GM19023 (cell line): ENCODE measurements around the gene F13B.
"Not testable (repeated sequence)": the region's sequence is repeated elsewhere in the genome, so short reads cannot be mapped to it uniquely, and the experiment has no call there.

ENCODE experiments used
- ATAC-seq: cut with Tn5 transposase; IDR thresholded peaks from one replicate; pipeline ENCODE4 v1.9.1; 2021; ENCODE audit warnings: mild to moderate bottlenecking, moderate library complexity; ENCODE audit not compliant: unreplicated experiment

Gene F13B

DNA sequence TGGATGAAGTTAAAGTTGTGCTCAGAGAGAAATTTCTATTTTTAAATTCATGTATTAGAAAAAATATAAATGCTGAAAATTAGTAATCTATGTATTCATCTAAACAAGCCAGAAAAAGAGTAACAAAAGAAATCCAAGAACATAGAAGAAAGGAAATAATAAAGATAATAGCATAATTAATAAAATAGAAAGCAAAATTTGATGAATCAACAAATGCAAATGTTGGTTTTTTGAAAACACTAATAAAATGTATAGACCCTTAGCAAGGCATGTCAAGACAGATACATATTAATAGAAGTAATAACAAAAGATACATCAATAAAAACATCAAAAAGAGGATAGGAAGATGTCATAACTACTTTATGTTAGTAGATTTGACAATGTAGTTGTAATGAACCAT is 18.0 kb downstream of the F13B start:
- ATAC-seq: no peak

DNA sequence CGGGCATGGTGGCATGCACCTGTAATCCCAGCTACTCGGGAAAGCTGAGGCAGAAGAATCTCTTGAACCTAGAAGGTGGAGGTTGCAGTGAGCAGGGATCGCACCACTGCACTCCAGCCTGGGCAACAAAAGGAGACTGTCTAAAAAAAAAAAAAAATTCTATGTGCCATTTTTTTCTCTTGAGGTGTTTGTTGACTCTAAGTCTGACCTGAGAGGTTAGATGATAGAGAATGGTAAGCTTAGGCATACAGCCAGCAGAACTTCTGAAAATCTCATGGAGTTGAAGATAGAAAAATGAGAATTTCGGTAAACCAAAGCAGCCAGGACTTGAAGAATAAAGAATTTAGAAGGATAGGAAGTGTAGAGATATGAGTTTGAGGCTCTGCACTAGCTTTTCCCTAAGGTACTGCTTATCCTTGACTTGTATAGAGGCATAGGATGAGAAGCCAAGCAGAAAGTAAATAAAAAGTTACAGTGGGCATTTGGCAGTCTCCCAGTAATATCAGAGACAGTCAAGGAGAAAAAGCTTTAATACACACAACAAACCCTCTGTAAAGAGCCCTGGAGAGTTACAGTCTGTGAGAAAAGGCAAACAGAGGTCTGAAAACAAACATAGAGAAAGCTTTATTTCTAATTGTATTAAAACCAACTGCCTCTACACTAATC is 24.3 kb downstream of the F13B start:
- ATAC-seq: no peak

DNA sequence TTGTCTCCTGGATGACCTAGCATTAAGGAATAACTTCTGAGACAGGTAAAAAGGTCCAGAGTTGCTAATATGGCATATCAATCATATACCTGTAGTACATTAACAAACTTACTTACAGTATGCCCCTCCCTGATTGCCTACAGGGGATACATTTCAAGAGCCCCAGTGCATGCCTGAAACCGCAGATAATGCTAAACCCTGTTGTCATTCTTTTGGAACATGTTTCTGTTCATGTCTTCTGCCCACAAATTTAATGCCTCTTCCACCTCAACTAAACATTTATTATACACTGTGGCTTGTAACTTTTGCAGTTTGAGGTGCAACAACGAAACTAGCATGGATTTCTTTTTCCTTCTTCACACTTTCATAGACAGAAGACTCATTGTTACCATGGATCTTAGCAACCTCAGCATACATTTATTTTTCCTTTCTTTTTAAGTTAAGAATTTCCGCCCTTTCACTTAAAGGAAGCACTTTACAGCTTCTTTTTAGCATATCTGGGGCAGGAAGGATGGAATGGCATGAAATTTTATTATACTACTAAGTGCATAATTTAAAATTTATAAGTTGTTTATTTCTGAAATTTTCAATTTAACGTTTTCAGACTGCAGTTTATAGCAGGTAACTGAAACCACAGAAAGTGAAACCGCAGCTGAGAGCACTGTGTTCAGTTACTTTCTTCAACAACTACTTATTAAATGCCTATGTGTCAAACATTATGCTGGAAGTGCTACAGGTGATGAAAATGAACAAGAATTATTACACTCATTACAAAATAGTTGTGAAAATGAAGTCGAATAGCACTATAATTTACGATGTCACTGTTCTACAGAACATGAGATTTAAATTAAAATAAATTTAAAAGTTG is 25.3 kb downstream of the F13B start:
- ATAC-seq: no peak

DNA sequence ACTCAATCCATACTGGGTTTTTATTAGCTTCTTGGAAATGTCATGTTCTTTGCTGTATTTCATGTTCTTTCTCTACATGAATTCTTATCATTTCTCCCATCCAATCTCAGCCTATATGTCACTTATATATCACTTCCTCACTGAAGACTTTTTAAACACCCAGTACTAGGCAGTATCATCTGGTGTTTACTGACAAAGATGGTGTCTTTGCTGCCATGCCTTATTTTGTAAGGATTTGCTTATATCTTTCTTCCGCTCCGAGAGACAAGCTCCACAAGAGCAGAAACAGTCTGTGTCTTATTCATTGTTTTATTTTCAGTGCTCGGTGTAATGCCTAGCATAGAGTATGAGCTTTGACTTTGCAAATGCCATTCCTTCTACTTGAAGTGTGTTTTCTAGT is 30.2 kb downstream of the F13B start:
- ATAC-seq: no peak

DNA sequence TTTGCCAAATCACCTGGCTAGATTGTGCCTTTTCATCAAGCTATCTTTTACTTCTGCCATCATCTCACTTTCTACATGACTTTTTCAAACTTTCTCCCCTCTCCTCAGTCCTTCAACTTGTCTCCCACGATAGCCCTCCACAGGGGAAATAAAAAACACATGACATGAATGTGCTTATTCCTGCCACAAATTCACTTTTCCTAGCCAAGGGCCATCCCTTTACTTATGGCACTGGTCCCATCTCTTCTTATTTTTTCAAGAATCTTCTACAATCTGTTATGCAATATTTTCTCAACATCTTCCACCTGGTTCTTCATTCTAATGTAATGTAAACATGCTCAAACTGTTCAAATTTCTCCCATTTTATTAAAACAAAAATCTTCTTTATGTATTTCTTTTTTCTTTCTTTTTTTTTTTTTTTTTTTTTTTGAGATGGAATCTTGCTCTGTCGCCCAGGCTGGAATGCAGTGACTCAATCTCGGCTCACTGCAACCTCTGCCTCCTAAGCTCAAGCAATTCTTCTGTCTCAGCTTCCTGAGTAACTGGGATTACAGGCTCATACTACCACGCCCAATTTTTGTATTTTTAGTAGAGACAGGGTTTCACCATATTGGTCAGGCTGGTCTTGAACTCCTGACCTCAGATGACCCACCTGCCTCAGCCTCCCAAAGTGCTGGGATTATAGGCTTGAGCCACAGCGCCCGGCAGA is 32.3 kb downstream of the F13B start:
- ATAC-seq: not testable (repeated sequence)

DNA sequence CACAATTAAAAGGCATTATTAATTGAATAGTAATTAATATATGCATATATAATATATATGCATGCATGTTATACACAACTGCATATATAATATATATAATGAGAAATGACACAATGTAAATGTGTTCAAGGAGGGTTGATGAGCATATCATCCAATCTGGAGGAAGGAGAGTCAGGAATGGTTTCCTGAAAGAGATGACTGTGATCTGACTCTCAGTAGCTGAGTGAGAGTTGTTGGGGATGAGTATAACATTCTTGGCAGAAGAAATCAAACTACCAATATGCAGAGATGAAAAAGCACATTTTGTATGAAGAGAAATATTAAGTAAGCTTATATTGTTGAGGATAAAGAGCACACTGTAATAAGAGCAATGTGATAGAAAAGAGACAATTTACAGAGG is 37.3 kb downstream of the F13B start:
- ATAC-seq: no peak

DNA sequence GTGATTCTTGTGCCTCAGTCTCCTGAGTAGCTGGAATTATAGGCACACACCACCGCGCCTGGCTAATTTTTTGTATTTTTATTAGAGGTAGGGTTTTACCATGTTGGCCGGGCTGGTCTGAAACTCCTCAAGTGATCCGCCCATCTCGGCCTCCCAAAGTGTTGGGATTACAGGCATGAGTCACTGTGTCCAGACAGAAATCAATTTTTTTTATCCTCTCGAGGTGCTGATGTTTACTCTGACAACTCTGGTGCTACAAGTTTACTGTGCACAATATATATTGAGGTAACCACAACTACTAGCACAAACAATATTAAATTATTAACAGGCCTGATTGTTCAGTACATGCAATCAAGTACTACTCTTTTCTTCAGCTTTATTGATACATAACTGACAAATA is 39.7 kb downstream of the F13B start:
- no peak for ATAC-seq

DNA sequence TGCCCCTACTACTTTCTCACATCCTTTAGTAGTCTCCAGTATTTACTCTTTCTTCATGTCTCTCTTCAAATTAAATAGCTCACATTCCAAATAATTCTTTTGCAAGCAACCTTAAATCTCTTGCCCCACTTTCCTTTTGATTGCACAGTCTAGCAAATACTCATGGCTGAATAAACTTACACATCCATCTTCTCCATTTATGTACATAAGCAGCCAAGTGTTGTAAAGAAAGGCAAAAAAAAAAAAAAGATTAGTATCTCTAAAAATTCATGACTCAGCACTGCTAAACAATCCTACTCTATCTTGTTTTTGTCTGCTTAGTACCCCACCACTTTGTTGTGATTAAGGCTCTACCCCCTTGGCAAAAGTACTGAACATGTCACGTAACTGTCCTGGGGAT is 42.6 kb downstream of the F13B start:
- ATAC-seq: no peak

DNA sequence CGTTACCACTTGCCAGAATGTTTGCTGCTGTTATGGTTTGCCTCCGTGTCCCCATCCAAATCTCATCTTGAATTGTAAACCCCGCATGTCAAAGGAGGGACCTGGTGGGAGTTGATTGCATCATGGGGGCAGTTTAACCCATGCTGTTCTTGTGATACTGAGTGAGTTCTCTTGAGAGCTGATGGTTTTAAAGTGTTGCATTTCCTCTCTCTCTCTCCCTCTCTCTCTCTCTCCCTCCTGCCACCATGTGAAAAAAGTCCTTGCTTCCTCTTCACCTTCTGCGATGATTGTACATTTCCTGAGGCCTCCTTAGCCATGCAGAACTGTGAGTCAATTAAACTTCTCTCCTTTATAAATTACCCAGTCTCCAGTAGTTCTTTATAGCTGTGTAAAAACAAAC is 45.3 kb downstream of the F13B start:
- no peak for ATAC-seq

DNA sequence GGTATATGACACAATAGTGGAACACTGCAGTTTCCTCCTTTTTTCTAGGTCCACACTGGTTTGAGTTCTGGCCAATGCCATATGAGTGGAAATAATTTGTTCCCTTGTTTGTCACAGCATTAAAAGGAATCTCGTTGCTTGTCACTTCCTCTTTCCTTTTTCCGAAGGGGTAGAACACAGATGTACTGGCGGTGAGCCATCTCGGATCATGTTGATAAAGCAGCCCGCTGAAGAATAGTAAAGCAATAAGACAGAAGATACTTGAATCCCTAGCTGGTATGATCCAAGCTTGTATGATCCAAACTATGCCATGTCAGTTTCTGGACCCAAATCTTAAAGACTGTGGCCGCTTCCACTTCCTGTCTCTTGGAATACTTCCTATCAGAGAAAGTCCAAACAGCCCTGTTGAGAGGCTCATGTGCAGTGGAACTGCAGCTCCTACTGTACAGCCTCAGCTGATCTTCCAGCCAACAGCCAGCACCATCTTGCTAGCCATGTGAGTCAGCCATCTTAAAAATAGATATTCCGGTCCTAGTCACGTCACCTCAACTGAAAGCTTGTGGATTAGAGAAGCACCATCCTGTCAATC is 49.4 kb downstream of the F13B start:
- ATAC-seq: no peak

DNA sequence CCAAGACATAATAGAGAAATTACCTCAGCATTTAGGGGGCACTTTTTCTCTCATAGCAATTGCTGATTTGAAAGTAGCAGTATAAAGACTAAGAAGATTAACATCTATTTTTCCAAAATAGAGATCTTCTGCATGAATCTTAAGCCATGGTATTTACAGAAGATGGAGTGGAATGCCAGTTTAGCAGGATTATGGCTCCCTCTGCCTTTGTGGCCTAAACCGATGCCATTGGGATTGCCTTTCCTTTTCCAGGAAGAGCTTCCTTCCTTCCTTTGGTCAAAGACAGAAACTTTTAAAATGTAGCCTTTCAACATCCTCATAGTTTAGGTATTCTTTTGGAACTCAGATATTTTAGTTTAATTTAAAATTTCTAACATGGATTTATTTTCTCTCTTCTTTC is 50.3 kb downstream of the F13B start:
- ATAC-seq: no peak

DNA sequence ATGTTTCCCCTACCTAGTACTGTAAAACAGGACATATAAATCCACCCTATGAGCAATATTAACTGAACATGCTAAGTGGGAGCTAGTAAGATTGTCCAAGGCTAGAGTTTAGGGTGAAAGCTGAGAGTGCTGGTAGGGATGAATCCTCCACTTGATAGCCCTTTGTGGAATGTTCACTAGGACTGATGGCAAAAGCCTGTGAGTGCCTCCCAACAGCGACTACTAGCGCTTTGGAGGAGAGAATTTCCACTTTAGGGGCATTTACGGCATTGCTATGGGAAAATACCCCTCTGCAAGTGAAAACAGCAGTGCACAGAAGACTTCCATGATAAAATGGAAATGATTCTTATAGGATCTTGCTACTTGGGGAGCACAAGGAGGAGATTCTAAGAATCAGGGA is 53.8 kb downstream of the F13B start:
- no peak for ATAC-seq

DNA sequence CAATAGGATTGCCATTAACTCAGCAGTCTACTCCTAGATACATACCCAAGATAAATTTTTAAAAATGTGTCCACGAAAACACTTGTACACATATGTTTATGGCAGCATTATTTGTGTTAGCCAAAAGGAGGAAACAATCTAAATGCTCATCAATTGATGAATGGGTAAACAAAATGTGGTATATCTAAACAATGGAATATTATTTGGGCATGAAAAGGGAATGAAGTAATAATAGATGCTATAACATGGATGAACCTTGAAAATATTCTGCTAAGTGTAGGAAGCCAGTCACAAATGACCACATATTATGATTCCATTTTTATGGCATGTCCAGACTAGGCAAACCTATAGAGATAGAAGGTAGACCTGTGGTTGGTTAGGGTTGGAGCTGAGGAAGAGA is 55.4 kb downstream of the F13B start:
- ATAC-seq: no peak

DNA sequence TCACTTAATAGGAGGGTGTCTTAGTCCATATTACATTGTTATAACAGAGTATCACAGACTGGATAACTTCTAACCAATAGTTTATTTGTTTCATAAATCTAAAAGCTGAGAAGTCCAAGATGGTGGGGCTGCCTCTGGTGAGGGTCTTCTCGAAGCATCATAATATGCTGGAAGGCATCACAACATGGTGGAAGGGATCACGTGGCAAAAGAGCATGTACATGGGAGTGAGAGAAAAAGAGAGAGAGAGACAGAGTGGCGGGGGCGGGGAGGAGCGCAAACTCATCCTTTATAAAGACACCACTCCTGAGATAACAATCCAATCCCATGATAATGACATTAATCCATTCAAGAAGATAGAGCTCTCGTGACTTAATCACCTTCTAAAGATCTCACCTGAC is 58.2 kb downstream of the F13B start:
- no peak for ATAC-seq

DNA sequence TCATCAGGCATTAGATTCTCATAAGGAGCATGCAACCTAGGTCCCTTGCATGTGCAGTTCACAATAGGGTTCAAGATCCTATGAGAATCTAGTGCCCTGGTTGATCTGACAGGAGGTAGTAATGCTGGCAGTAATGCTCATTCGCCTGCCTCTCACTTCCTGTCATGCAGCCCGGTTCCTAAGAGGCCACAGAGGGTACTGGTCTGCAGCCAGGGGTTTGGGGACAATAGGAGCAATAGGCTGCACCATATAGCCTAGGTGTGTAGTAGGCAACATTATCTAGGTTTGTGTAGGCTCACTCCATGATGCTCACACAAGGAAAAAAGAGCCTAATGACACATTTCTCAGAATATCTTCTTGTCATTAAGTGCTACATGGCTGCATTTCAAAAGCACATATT is 63.9 kb downstream of the F13B start:
- no peak for ATAC-seq

DNA sequence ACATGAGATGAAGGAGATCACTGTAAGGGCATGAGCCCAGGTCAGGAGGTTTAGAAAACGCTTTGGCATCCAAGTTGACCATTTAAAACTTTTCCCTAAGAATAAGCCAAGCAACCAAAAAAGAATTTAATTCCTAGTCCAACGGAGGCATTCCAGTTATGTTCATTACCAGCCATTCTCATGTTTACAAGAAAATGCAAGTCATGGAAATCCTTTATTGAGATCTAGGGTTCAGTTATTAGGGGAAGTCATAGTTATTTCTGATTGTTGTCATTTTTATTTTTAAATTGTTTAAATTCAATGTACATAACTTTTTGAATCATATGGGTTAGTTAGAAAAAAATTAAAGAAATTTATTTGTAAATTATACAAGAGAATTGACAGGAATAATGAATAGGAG is 65.2 kb downstream of the F13B start:
- ATAC-seq: no peak

DNA sequence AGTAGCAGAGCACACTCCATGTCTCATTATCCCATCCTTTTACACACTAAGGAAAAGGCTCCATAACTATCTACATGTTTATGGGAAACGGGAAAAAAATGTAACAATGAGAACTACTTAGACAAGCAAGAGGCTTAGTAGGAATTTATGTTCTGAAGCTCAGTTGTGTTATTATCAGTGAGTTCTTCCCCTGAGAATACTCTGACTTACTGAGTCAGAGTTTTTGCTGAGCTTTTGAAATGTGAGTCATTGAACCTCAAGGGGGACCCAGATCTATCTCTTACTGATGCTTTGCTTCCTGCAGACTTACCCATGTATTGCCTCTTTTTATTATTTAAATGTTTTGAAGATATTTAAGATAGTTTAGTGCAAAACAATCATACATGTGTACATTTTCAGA is 69.6 kb downstream of the F13B start:
- ATAC-seq: no peak

DNA sequence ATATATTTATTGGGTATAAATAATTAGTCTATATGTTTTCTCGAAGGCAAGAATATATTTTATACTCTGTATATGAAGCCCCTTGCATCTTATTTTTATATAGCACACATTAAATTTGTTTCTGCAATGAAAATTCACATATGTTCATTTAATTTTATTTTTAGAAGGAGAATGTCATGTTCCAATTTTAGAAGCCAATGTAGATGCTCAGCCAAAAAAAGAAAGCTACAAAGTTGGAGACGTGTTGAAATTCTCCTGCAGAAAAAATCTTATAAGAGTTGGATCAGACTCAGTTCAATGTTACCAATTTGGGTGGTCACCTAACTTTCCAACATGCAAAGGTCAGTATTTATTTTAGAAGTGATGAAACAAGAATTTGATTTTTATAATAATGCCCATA is 73.1 kb downstream of the F13B start:
- no peak for ATAC-seq

DNA sequence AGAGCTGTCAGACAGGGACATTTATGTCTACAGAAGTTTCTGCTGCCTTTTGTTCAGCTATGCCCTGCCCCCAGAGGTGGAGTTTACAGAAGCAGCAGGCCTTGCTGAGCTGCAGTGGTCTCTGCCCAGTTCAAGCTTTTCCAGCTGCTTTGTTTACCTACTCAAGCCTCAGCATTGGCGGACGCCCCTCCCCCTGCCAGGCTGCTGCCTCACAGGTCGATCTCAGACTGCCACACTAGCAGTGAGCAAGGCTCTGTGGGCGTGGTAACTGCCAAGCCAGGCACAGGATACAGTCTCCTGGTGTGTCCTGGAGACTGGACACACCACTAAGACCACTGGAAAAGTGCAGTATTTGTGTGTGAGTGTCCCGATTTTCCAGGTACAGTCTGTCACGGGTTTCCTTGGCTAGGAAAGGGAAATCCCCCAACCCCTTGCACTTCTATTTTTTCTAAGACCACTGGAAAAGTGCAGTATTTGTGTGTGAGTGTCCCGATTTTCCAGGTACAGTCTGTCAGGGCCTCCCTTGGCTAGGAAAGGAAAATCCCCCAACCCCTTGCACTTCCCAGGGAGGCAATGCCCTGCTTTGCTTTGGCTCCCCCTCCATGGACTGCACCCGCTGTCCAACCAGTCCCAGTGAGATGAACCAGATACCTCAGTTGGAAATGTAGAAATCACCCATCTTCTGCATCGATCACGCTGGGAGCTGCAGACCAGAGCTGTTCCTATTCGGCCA is 75.0 kb downstream of the F13B start:
- ATAC-seq: not testable (repeated sequence)
